ENCODE results near the gene TES.

GRCh38 chr7:116273283-116273917 lies 63.1 kb downstream of the TES start:
- TF ChIP-seq POLR2AphosphoS5 (IDR thresholded peaks at IDR 0.05) (no peak), POLR2A (IDR thresholded peaks at IDR 0.05) (no peak), CTCF (IDR thresholded peaks at IDR 0.05) (no peak), EP300 (IDR thresholded peaks at IDR 0.05; ENCODE audit: low read depth) (no peak)

Measured in transverse colon (tissue), 4 donors.